ENCODE measurements around the gene PRDM16. TPM values are rescaled to one million over a fixed set of nuclear protein-coding genes. Genes with fewer than 3 reads are reported as not detected.

PRDM16 gene
- total RNA-seq, 1 experiment from 2014 or later, result 0.17 TPM

DNA sequence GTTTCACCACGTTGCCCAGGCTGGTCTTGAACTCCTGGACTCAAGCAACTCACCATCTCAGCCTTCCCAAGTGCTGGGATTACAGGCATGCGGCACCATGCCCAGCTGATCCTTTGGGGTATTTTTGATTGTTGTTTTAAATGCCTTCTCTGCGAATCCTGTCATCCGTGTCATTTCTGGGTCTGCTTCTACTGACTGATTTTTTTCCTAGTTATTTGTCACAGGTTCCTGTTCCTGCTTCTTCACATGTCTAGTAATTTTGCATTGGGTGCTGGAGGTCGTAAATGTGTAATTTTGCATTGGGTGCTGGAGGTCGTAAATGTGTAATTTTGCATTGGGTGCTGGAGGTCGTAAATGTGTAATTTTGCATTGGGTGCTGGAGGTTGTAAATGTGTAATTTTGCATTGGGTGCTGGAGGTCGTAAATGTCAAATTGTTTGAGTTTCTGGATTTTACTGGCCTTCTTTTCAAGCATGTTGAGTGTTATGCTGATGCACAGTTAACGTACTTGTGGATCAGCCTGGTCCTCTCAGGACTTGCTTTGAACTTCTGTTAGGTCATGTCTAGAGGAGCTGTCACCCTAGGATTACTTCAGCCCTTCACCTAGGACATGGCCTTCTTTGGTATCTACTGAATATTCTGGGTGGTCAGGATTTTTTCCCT lies 381.3 kb downstream of the PRDM16 start:
- Histone ChIP-seq H3K4ac (ENCODE audit: low read depth, low read length) (no peak overlapping the region), H3K14ac (ENCODE audit: insufficient read depth, low read length) (no peak overlapping the region), H3K4me2 (ENCODE audit: insufficient read depth, insufficient read length, low read length) (no peak overlapping the region), H3K23me2 (ENCODE audit: insufficient read length, low read depth, low read length, poor library complexity, severe bottlenecking) (no peaks in the 10 kb centered on the region), H3K18ac (ENCODE audit: insufficient read length, low read depth, low read length) (no peak overlapping the region), H4K91ac (ENCODE audit: insufficient read length, low read depth, low read length) (no peak overlapping the region), H3K79me2 (ENCODE audit: insufficient read depth, low read length) (no peaks in the 10 kb centered on the region), H4K8ac (replicated peaks; ENCODE audit: insufficient read length, low read depth, low read length) (no peak overlapping the region), H3K27ac (ENCODE audit: insufficient read length, low read depth, low read length) (no peak overlapping the region), H4K5ac (ENCODE audit: insufficient read length, low read depth, low read length) (no peak overlapping the region), H3T11ph (ENCODE audit: low read length) (no peak overlapping the region), H3K27me3 (ENCODE audit: insufficient read depth, low read length) (no peaks in the 10 kb centered on the region), H3K79me1 (ENCODE audit: insufficient read depth, low read depth, low read length, poor library complexity, severe bottlenecking) (no peaks in the 10 kb centered on the region), H3K23ac (ENCODE audit: insufficient read length, low read depth, low read length) (no peak overlapping the region), H3K4me1 (ENCODE audit: insufficient read depth, low read length) (no peaks in the 10 kb centered on the region), H3K9me3 (ENCODE audit: control insufficient read depth, low read depth, low read length) (no peaks in the 10 kb centered on the region), H2BK120ac (ENCODE audit: low read depth, low read length, poor library complexity, severe bottlenecking) (no peak overlapping the region), H2BK15ac (ENCODE audit: low read depth, low read length) (no peak overlapping the region), H3K9ac (ENCODE audit: extremely low read depth, insufficient read length, low read length) (no peak overlapping the region), H3K56ac (ENCODE audit: insufficient read length, low read depth, low read length) (no peak overlapping the region), H2AFZ (ENCODE audit: low read length) (no peak overlapping the region), H4K20me1 (ENCODE audit: control insufficient read depth, insufficient read depth, insufficient read length) (no peaks in the 10 kb centered on the region), H2BK12ac (ENCODE audit: insufficient read length, low read depth, low read length) (no peak overlapping the region), H2BK20ac (ENCODE audit: low read depth, low read length, poor library complexity, severe bottlenecking) (no peak overlapping the region), H2AK5ac (ENCODE audit: insufficient read length, low read length) (no peak overlapping the region), H2BK5ac (ENCODE audit: insufficient read length, low read length) (no peak overlapping the region)
- Mint-ChIP-seq H3K9me3 (peaks cover 0 to 4% of the 10 kb centered on the region in 2 experiments; a peak in 2 of 5 replicates), H3K27ac (no peak overlapping the region), H3K4me3 (no peak overlapping the region), H3K36me3 (ENCODE audit: insufficient read depth in 1 of 3, low read depth in 3 of 3) (no peaks in the 10 kb centered on the region), H3K27me3 (ENCODE audit: low read depth) (peaks cover 13% of the 10 kb centered on the region), H3K4me1 (peaks cover under 1 to 3% of the 10 kb centered on the region in 2 experiments; a peak in 3 of 4 replicates)
- WGBS (ENCODE audit: extremely low coverage, insufficient read length, low lambda C conversion rate), result no CpG with 5 or more reads among the region's 9 CpGs
- TF ChIP-seq, protein P1, sequence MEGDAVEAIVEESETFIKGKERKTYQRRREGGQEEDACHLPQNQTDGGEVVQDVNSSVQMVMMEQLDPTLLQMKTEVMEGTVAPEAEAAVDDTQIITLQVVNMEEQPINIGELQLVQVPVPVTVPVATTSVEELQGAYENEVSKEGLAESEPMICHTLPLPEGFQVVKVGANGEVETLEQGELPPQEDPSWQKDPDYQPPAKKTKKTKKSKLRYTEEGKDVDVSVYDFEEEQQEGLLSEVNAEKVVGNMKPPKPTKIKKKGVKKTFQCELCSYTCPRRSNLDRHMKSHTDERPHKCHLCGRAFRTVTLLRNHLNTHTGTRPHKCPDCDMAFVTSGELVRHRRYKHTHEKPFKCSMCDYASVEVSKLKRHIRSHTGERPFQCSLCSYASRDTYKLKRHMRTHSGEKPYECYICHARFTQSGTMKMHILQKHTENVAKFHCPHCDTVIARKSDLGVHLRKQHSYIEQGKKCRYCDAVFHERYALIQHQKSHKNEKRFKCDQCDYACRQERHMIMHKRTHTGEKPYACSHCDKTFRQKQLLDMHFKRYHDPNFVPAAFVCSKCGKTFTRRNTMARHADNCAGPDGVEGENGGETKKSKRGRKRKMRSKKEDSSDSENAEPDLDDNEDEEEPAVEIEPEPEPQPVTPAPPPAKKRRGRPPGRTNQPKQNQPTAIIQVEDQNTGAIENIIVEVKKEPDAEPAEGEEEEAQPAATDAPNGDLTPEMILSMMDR (conservative IDR thresholded peaks at IDR 0.05), result no peak
- DNase-seq, result no peak

All from H9 (cell line).